Stimulated activated CD4-positive, alpha-beta T cell treated with anti-CD3 and anti-CD28 coated beads, Interleukin-1b, Interleukin-23, amount 100 ng/mL, for 1 hour (primary cell): Measurements from ENCODE around the gene DEFB113.
"Not testable (repeated sequence)": the region's sequence is repeated elsewhere in the genome, so short reads cannot be mapped to it uniquely, and the experiment has no call there.

Source experiments
- DNase-seq, 2 donors: peaks; one replicate each; pipeline ENCODE4 v3.0.0-alpha.2; 2020; ENCODE audit warnings: low read depth in 2 of 2

The DEFB113 gene

GRCh38 chr6:49969605-49970004 is at the start of gene DEFB113:
TSS of gene DEFB113 (minus strand) at chr6:49969625. CDS start at chr6:49969625, 0 bp downstream.
- no peak for DNase-seq

GRCh38 chr6:50007819-50008218 is 38.4 kb upstream of the DEFB113 start:
- no peak for DNase-seq

GRCh38 chr6:50003139-50003538 is 33.7 kb upstream of the DEFB113 start:
- no peak for DNase-seq

- no peak for DNase-seq
These were observed 25.9 kb upstream of the DEFB113 start for GRCh38 chr6:49995278-49995677.

- no peak for DNase-seq
These were observed 19.5 kb upstream of the DEFB113 start for GRCh38 chr6:49988900-49989299.

- DNase-seq, result no peak
These were observed 18.3 kb upstream of the DEFB113 start for GRCh38 chr6:49987749-49988148.

- DNase-seq, result no peak
These were observed 17.1 kb upstream of the DEFB113 start for GRCh38 chr6:49986551-49986950.

GRCh38 chr6:49982046-49982445 is 12.6 kb upstream of the DEFB113 start:
- DNase-seq, result no peak

GRCh38 chr6:49980898-49981297 is 11.5 kb upstream of the DEFB113 start:
- no peak for DNase-seq

- DNase-seq, result no peak
These were observed 10.2 kb upstream of the DEFB113 start for GRCh38 chr6:49979584-49979983.

GRCh38 chr6:49978332-49979226 is 9.2 kb upstream of the DEFB113 start:
- DNase-seq, result no peak

GRCh38 chr6:49966823-49967222 is 2.6 kb downstream of the DEFB113 start:
- DNase-seq, result no peak

- DNase-seq, result no peak
These were observed 3.1 kb downstream of the DEFB113 start for GRCh38 chr6:49966334-49966733.

GRCh38 chr6:49964064-49964463 is 5.4 kb downstream of the DEFB113 start, which contains the start of gene DEFB114:
TSS of gene DEFB114 (minus strand) at chr6:49964164. CDS start at chr6:49964105, 59 bp downstream.
- DNase-seq, result no peak

GRCh38 chr6:49958180-49958579 is 11.2 kb downstream of the DEFB113 start:
- DNase-seq, result no peak

GRCh38 chr6:49955847-49956246 is 13.6 kb downstream of the DEFB113 start:
- DNase-seq, result no peak

GRCh38 chr6:49951926-49952325 is 17.5 kb downstream of the DEFB113 start:
- no peak for DNase-seq

GRCh38 chr6:49950415-49950751 is 19.0 kb downstream of the DEFB113 start:
- no peak for DNase-seq

GRCh38 chr6:49949062-49949461 is 20.4 kb downstream of the DEFB113 start:
- DNase-seq, result no peak

GRCh38 chr6:49946835-49947234 is 22.6 kb downstream of the DEFB113 start:
- no peak for DNase-seq

- not testable (repeated sequence) for DNase-seq
These were observed 25.4 kb downstream of the DEFB113 start for GRCh38 chr6:49944068-49944467.

GRCh38 chr6:49939993-49940498 is 29.4 kb downstream of the DEFB113 start:
- no peak for DNase-seq

GRCh38 chr6:49937811-49938210 is 31.6 kb downstream of the DEFB113 start:
- DNase-seq, result no peak
